Ascending aorta (tissue), 2 donors: ENCODE results near the gene ERAS. TPM values are rescaled to one million over a fixed set of nuclear protein-coding genes. Genes with fewer than 3 reads are reported as not detected.
"Not testable (repeated sequence)": the region's sequence is repeated elsewhere in the genome, so short reads cannot be mapped to it uniquely, and the experiment has no call there.

Experiments
- DNase-seq, 2 donors: peaks; one replicate each; pipeline ENCODE4 v3.0.0-alpha.2; 2019; ENCODE audit warnings: low spot score in 2 of 2
- H3K27ac ChIP-seq, 2 donors: fragments of 200-600 bp; sonication (generic); one replicate each; pipeline ENCODE4 v1.5.1; 2016 to 2017; ENCODE audit warnings: mild to moderate bottlenecking in 1 of 2
- H3K27me3 ChIP-seq: fragments of 200-600 bp; sonication (generic); one replicate; pipeline ENCODE4 v1.5.1; 2017
- H3K36me3 ChIP-seq, 2 donors: fragments of 200-600 bp; sonication (generic); one replicate each; pipeline ENCODE4 v1.5.1; 2016
- H3K4me1 ChIP-seq, 2 donors: fragments of 200-600 bp; sonication (generic); one replicate each; pipeline ENCODE4 v1.5.1; 2016 to 2017; ENCODE audit warnings: mild to moderate bottlenecking in 1 of 2
- H3K4me3 ChIP-seq, 2 donors: fragments of 200-600 bp; sonication (generic); one replicate each; pipeline ENCODE4 v1.5.1; 2016 to 2017; ENCODE audit warnings: mild to moderate bottlenecking in 1 of 2
- H3K9me3 ChIP-seq, 2 donors: fragments of 200-600 bp; sonication (generic); one replicate each; pipeline ENCODE4 v1.5.1; 2016
- intact Hi-C: fragments of 100-400 bp; cut with DNase I; formaldehyde crosslinking; loops from one replicate; pipeline ENCODE4 v1.15.1; 2023
- total RNA-seq: library from RNA; depleted of rRNA; stranded (reverse); fragments of >200 nt; gene quantifications from one replicate; pipeline ENCODE4 v1.1.0, GENCODE V29; 2016
- TF ChIP-seq, protein P1 (sequence below), 3 experiments: fragments of 200-600 bp in 2 of 3; fragments of 450-650 bp in 1 of 3; sonication (generic) in 2 of 3; IDR thresholded peaks; one replicate each; pipeline ENCODE4 v1.5.1; 2016 to 2019; ENCODE audit warnings: antibody characterized with exemption in 3 of 3, mild to moderate bottlenecking in 1 of 3, moderate library complexity in 1 of 3

ERAS gene
- total RNA-seq, 1 donor from 2014 or later, result not detected

DNA sequence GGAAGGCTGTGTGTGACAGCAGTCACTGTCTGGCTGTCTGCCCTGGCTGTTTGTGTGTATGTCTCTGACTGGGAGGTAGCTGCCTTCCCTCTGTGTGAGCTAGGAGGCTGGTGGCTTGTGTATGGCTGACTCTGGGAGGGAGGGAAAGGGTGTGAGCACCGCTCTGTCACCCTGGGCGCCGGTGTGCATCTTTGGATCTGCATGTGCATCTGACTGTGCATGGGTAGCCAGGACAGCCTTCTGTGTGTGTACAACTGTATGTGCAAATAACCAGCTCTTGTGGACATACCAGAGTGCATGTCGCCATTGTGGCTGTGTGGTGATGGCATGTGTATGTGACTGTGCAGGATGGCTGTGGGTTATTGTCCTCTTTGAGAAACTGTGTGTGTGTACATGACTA, 7.4 kb upstream of the ERAS start:
- no peak for DNase-seq
- Histone ChIP-seq H3K36me3 (peaks cover 19 to 47% of the 10 kb centered on the region in 2 donors), H3K27me3 (no peaks in the 10 kb centered on the region), H3K9me3 (no peaks in the 10 kb centered on the region), H3K4me3 (no peak overlapping the region), H3K4me1 (no peaks in the 10 kb centered on the region), H3K27ac (no peak overlapping the region)
- intact Hi-C loops, result no loop called here
- TF ChIP-seq, protein P1, sequence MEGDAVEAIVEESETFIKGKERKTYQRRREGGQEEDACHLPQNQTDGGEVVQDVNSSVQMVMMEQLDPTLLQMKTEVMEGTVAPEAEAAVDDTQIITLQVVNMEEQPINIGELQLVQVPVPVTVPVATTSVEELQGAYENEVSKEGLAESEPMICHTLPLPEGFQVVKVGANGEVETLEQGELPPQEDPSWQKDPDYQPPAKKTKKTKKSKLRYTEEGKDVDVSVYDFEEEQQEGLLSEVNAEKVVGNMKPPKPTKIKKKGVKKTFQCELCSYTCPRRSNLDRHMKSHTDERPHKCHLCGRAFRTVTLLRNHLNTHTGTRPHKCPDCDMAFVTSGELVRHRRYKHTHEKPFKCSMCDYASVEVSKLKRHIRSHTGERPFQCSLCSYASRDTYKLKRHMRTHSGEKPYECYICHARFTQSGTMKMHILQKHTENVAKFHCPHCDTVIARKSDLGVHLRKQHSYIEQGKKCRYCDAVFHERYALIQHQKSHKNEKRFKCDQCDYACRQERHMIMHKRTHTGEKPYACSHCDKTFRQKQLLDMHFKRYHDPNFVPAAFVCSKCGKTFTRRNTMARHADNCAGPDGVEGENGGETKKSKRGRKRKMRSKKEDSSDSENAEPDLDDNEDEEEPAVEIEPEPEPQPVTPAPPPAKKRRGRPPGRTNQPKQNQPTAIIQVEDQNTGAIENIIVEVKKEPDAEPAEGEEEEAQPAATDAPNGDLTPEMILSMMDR (IDR thresholded peaks at IDR 0.05), result no peak

DNA sequence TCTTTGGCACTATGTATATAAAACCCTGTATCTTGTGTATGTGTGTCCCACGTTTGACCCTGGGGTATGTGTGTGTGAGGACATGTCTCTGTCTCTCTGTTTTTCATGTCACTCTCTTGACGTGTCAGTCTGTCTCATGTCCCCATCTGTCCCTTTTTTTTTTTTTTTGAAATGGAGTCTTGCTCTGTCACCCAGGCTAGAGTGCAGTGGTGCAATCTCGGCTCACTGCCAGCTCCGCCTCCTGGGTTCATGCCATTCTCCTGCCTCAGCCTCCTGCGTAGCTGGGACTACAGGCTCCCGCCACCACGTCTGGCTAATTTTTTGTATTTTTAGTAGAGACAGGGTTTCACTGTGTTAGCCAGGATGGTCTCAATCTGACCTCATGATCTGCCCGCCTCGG, 6.9 kb upstream of the ERAS start:
- peaks cover 19 to 45% of the 10 kb centered on the region in 2 donors for H3K36me3 ChIP-seq
- DNase-seq, intact Hi-C loops, H3K9me3 ChIP-seq, H3K27me3 ChIP-seq, H3K27ac ChIP-seq, H3K4me1 ChIP-seq, H3K4me3 ChIP-seq: not testable (repeated sequence)

DNA sequence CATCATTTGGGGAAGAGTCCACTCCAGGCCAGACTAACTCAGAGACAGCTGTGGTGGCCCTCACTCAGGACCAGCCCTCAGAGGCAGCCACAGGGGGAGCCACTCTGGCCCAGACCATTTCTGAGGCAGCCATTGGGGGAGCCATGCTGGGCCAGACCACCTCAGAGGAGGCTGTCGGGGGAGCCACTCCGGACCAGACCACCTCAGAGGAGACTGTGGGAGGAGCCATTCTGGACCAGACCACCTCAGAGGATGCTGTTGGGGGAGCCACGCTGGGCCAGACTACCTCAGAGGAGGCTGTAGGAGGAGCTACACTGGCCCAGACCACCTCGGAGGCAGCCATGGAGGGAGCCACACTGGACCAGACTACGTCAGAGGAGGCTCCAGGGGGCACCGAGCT, 3.3 kb upstream of the ERAS start:
- Histone ChIP-seq H3K4me3 (no peak overlapping the region), H3K4me1 (no peaks in the 10 kb centered on the region), H3K9me3 (peaks cover 0 to 5% of the 10 kb centered on the region in 2 donors), H3K36me3 (peaks cover 4 to 22% of the 10 kb centered on the region in 2 donors), H3K27ac (no peak overlapping the region), H3K27me3 (no peaks in the 10 kb centered on the region)
- TF ChIP-seq, protein P1 (IDR thresholded peaks at IDR 0.05), result no peak
- intact Hi-C loops, result no loop called here
- no peak for DNase-seq

DNA sequence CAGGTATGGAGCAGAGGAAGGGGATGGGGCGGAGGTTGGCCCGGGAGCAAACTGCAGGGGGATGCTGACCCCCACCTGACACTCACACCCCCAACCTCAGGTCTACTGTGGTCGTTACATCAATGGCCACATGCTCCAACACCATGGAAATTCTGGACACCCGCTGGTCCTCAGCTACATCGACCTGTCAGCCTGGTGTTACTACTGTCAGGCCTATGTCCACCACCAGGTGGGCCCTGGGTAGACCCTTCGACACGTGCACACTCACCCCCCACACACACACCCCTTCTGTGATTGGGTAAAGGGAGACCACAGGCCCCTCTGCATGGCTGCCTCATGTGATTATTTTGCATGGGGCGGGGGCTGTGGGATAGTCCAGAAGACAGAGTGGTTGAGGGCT, 2.2 kb upstream of the ERAS start:
- H3K9me3 ChIP-seq, result peaks cover 0 to 5% of the 10 kb centered on the region in 2 donors
- no peak overlapping the region for H3K4me3 ChIP-seq
- H3K4me1 ChIP-seq, result no peaks in the 10 kb centered on the region
- TF ChIP-seq, protein P1 (IDR thresholded peaks at IDR 0.05), result no peak
- H3K27me3 ChIP-seq, result no peaks in the 10 kb centered on the region
- DNase-seq, result no peak
- H3K27ac ChIP-seq, result no peak overlapping the region
- H3K36me3 ChIP-seq, result peaks cover 4 to 15% of the 10 kb centered on the region in 2 donors
- intact Hi-C loops, result no loop called here

DNA sequence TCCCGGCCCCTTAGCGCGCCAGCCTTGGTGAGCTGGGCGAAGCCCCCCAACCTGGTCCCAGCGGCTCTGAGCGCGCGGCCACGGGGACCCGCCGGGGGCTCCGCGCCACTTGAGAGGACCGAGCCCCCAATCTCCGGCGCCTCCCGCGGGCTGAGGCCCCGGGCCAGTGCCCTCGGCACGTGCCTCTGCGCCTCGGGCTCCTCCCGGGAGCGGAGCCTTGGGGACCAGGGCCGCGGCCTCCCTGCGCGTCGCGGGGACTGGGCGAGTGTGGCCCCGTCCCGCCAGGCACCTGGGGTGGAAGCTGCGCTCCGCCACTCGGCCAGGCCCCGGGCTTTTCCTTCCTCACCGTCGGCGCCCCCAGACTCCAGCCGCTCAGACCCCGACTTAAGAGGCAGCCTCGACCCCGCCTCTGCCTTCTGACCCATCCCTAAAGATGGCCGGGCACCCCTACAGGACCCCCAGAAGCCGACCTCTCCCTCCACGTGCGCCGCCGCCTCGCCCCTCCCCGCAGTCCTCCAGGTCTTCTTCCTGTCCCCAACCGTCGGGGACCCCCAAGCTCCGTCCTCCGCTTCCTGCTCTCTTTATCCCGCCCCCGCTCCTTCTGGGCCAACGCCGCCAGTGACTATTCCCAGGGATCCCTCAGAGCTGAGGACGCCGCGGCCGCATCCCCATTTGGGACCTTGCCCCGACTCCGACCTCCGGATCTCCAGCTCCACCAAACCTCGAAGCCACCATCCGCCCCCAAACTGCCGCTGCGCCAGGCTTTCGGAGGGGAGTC, 752 bp downstream of the ERAS start:
- H3K27ac ChIP-seq, result no peak overlapping the region
- H3K4me1 ChIP-seq, result no peaks in the 10 kb centered on the region
- H3K4me3 ChIP-seq, result no peak overlapping the region
- H3K27me3 ChIP-seq, result peaks cover 5% of the 10 kb centered on the region
- intact Hi-C loops, result no loop called here
- TF ChIP-seq, protein P1 (IDR thresholded peaks at IDR 0.05), result no peak
- DNase-seq, result no peak
- peaks cover 0 to 8% of the 10 kb centered on the region in 2 donors for H3K36me3 ChIP-seq
- peaks cover 0 to 5% of the 10 kb centered on the region in 2 donors for H3K9me3 ChIP-seq

DNA sequence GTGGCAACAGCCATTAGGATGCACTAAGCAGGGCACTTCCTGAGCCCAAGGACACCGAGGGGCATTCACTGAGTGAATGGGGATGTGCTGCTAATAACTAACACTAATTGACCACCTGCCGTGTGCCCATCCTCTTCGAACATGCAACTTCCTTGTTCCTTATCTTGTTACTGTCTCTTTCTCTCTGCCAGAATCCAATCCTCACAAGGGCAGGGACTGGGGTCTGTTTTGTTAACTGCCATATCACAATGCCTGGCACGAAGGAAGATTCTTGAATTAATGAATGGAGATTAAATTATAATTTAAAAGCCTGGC, 1.3 kb downstream of the ERAS start:
- no peak overlapping the region for H3K27ac ChIP-seq
- H3K27me3 ChIP-seq, result peaks cover 5% of the 10 kb centered on the region
- peaks cover 0 to 3% of the 10 kb centered on the region in 2 donors for H3K36me3 ChIP-seq
- no peak overlapping the region for H3K4me3 ChIP-seq
- TF ChIP-seq, protein P1 (IDR thresholded peaks at IDR 0.05), result no peak
- no peaks in the 10 kb centered on the region for H3K4me1 ChIP-seq
- intact Hi-C loops, result no loop called here
- no peak for DNase-seq
- H3K9me3 ChIP-seq, result peaks cover 0 to 5% of the 10 kb centered on the region in 2 donors
